ENCODE data around the gene TRIB2.

The TRIB2 gene

DNA sequence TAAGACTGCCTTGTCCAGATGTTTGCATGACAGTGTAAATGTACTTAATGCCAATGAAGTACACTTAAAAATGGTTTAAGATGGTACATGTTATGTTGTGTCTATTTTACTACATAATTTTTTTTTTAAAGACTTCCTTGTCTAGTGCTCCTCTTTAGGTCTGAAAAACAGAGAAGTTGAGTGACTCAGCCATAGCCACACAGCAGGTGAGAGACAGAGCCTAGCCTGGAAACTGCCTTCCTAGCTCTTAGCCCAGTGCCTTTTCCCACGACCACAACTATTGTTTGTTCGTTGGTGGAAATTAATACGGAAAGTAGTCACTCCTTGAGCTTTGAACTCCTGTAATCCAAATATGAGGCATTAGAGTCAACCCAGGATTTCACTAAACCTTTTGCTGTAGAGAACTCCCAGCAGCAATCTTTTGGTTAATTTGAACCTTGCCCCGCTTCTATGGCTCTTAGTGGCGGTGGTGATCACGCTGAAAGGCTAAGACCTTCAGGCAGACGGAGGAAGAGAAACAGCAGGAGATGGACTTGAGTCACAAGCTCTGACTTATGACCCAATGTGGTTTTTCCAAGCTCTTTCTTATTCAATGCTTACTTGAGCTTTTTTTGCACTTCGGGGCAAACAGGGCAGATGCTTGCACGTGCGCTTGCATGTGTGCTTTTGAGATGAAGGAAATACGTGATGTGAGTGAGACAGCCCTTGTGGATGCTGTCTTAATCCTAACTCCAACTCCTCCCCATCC, 21.2 kb downstream of the TRIB2 start:
- DNase-seq (ENCODE audit: low read depth in 2 of 2, low spot score in 1 of 2): no peak

DNA sequence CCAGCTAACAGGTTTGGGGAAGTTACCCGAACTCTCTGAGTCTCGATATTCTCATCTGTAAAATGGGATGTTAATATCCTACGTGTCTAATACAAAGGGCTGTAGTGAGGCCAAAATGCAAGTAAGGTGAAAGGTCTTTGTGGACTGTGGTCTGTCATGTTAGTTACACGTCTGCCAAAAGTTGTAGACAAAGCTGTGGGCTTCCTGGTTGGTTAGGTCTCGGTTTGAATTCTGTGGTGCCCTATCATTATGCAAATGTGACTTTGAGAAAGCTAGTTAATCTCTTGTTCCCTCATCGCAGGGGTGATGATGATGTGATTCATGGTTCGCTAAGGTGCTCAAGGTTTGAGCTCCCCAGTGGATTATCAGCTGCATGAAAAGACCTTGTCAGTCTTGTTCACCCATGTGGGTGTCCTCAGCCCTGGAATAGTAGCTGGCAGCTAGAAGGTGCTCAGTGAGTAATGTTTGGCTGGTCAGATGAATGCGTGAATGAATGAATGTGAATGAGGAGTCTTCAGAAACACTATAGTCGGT, 23.1 kb downstream of the TRIB2 start:
- DNase-seq (ENCODE audit: low read depth in 2 of 2, low spot score in 1 of 2): no peak

DNA sequence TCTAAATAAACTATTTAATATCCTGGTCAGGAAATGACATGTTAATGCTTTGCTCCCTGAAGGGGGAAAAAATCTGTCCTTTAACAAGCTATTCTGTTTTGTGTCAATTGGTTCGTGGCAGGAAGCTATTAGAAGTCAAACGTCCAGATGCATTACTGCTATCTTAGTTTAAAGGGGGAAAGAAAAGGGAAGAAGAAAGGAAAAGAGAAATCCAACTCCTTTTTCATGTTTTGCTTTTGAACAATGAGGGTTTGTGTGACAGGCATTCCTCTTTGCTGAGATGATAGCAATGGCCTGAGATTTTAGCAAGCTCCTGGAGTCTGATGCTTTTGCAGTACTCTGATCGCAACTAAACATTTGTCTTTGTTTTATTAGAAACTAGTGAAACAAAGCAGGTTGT, 24.6 kb downstream of the TRIB2 start:
- no peak for DNase-seq (ENCODE audit: low read depth in 2 of 2, low spot score in 1 of 2)

DNA sequence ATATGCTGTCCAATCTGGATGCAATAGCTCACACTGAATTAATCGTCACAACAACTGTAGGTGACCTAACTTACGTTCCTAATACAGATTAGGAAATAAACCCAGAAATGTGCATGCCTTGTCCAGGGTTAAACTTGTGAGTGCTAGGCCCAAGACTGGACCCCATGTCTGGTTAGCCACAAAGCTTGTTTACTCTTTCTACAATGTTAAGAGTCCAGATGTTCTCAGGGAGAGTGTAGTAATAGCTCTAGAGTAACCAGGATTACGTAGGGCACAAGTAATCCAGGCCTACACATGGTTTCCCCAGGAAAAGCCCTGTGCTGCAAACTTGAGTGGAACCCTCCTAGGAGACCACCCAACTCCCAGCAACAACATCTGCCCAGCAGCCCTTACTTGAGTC, 26.2 kb downstream of the TRIB2 start:
- DNase-seq (ENCODE audit: low read depth in 2 of 2, low spot score in 1 of 2): no peak

DNA sequence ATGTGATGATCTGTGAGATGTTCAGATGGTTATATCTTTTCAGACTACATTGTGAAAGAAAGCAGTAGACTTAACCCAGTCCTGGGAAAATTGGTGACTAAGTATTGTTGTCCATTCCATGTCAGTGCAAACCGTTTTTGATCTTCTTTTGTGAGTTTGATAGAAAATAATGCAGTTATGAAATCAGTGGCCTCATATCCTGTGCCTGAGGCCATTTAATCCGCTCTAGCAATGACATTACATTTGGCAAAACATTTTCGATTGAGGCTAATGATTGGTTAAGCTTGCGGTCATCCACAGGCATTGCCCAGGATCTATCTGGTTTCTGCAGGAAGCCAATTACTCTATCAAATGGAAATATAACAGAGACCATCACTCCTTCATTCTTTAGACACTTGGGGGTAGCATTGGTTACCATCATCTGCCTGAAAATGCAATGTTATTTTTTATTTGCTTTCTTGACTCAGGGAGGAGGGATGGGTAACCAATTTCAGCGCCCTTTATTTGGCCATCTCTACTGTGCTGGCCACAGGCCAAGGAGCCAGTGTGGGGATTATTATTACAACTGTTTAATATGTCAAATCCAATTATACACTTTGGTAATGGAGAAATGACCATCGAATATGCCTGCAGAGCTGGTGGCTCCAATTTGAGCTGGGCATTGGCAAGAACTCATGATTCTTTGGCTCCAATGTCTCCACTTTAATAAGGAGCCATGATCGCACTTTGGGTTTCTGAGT, 33.6 kb downstream of the TRIB2 start:
- DNase-seq (ENCODE audit: low read depth in 2 of 2, low spot score in 1 of 2): no peak

DNA sequence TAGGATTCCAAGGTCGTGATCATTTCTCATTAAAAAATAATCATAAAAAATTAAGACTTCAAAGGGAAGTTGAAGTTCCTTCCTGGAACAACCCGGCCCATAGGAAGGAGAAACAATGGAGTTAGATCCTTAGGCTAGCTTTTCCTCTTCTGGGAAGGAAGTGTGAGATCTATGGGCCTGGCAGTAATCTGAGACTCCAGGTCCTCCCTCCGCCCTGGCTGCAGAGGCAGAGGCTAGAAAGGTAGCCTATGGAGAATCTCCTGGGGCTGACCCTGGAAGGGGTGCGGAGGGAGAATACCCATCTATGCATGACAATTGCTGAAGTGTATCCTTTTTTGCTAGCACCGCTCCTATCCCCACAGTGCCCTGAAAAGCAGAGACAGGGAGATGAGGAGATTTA, 37.9 kb downstream of the TRIB2 start:
- no peak for DNase-seq (ENCODE audit: low read depth in 2 of 2, low spot score in 1 of 2)

DNA sequence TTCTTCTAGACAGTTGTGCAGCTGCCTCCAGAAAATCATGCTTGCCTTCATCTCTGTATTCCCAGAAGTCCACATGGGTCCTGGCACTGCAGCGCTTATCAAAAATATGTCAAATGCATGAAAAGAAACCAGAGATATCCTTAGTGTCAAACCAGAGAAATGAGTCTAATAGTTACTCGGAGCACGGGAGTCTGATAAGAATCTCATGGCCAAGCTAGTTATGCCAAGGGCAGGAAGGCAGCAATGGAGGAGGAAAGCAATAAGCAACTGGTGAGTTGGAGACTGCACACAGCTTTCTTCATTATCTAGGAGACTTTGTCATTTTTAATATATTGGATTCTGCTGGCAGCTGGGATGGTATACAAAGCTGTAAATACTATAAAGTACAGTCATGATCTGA, 38.6 kb downstream of the TRIB2 start:
- no peak for DNase-seq (ENCODE audit: low read depth in 2 of 2, low spot score in 1 of 2)

DNA sequence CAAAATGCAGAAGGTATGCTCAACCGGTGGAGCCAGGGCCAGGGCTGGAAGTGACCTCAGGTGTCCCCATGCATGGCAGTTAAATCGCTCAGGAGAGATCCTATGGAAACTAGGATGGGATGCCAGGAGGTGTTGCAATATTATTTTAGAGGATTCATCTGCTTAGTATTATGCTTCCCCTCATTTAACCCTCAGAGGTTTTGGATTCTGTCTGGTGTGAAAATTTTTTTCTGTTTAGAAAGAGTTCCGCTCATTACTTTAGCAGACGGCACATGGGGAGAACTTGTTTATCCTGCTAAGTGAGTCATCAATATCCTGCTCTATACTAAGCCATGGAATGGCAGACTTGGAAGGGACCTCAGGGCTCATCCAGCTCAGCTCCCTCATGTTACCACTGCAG, 42.5 kb downstream of the TRIB2 start:
- no peak for DNase-seq (ENCODE audit: low read depth in 2 of 2, low spot score in 1 of 2)

DNA sequence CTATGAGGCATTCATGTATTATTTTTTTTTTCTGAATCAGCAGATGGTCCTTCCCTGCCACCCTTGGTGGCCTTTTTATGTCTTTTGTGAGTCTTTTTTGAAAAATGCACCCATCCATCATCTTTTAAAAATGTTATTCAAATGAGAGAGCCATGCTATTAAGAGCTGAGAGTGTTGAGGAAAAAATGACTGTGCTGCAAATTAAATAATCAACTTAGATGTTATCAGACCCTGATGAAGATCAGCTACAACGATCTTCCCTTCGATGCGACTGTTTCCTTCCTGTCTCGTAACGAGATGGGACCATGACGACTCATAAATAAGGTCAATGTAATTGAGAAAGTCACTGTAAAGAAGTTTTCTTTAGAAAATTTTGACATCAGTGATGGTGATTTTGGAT, 44.4 kb downstream of the TRIB2 start:
- DNase-seq (ENCODE audit: low read depth in 2 of 2, low spot score in 1 of 2): no peak

DNA sequence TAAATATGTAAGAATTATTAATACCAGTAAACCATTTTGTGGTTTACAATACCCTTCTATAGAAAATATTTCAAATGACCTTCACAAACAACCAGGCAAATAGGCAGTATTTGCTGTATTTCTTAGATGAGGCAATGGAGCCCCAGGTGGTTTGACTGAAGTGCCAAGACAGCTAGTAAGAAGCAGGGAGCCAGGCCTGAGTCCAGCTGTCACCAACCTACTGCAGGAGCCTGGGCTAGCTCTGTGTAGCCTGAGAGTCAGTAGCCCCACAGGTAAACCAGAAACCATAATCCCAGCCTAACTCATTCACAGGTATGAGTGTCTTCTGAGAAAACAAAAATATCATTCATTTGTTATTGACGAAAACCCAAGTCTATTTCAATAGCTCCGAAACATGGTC, 45.6 kb downstream of the TRIB2 start:
- no peak for DNase-seq (ENCODE audit: low read depth in 2 of 2, low spot score in 1 of 2)

DNA sequence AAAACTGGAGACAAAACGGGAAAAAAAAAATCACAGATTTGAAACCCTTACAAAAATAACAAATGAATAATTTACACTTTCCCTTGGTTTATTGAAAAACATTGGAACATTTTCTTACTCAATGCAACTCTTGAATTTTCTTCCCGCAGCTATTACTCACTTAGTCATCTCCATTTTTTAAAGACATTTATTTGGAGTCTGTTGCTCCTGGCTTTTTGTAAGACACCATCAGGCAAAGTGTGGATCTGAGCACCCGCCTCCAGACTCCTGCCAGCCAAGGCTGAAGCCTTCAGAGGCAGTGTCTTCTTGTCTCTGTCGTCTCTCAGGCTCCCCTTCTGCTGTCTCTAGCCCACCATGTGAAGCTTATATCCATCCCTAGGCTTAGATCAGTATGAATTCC, 46.2 kb downstream of the TRIB2 start:
- DNase-seq (ENCODE audit: low read depth in 2 of 2, low spot score in 1 of 2): no peak

DNA sequence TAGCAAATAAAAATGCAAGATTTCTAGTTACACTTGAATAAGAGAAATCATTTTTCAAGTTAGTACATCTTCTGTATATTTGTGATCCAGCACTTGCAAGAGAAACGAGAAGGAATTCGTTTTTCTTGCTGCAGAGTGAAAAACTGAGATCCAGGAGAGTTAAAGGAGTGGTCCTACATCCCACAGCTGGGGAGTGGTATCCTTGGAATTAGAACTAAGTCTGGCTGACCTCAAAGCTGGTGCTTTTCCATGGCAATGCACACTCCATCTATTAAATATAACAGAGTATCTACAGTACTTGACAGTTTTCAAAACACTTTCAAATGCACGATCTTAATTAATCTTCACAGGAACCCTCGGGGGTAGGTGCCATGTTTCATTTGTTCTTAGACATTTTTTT, 46.8 kb downstream of the TRIB2 start:
- no peak for DNase-seq (ENCODE audit: low read depth in 2 of 2, low spot score in 1 of 2)

DNA sequence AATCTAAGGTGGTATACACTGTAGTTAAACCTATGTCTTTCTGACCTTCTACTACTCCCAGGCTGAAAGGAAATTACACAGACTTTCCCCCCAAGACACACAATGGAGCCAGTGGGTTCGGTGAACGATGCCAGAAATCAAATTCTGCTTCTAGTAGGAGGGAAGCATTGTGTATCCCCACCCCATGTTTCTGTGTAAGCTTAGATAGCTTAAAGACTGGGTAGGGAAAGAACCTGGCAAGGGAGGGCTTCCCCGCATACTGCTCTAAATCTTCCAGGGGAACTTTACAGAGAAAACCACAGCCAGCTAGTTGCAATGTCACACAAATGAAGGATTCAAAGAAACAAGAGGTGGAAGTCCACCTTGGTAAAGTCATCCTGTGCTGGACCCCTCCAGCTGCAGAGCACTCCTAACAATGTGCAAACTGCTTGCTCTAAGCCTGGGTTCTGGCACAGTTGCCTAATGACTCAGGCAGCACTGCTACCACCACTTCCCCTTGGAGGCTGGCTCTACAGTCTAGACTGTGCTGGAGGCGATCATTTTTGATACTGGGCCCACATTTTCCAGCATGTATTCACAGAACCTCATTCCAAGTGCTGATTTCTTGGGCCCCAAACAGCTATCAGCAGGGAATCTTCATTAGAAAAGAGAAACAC, 47.5 kb downstream of the TRIB2 start:
- DNase-seq (ENCODE audit: low read depth in 2 of 2, low spot score in 1 of 2): no peak

DNA sequence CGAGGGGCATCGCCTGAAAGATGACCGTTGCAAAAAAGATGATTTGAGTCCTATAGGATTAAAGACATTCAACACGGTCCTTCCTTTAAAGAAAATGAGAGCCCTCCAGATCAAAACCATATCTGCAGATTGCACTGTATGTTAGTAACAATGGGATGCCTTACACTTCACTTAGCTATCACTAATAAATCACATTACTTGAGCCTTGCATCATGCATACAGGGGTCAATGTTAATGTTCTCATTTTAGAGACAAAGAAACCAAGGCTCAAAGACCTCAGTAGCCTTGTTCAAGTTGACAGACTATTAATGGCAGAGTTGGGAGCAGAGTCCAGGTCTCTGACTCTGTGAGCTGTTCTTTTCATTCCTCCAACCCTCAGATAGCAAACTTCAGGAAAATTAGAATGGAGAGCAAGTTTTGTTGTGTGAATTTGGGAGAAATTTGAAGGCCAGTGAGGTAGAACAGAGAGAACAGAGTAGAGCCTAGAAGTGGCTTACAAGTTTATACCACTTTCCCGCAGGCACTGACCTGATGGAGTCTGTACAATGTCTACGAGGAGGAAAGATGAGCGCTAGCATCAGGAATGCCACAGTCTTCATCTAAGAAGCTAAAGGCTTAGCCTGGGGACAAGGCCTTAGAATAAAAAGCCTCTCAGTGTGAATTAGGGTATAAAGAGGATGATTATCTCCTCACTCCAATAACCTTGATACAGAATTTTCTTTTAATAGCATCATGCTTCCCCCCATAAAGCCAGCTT, 48.3 kb downstream of the TRIB2 start:
- no peak for DNase-seq (ENCODE audit: low read depth in 2 of 2, low spot score in 1 of 2)

DNA sequence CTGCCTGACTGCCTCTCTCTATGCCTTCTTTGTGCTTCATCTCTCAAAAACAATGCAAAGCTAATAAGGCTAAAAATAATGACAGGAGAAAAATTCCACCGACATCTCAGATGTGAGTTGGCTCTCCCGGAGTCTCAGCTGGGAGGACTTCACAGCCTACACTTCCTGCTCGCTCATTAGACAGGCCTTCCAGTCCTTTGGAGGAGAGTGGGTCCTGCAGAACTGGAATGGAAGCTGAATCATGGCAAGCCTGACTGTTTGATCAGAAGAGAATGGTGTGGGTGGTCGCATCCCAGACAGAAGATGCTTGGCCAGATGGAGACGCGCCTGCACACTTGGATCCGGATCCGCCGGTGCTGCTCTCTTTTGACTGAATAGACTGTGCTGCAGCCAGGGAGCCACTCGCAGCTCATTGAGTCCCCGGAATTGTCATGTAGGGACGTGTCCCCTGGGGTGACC, 49.7 kb downstream of the TRIB2 start:
- DNase-seq (ENCODE audit: low read depth in 2 of 2, low spot score in 1 of 2): no peak

DNA sequence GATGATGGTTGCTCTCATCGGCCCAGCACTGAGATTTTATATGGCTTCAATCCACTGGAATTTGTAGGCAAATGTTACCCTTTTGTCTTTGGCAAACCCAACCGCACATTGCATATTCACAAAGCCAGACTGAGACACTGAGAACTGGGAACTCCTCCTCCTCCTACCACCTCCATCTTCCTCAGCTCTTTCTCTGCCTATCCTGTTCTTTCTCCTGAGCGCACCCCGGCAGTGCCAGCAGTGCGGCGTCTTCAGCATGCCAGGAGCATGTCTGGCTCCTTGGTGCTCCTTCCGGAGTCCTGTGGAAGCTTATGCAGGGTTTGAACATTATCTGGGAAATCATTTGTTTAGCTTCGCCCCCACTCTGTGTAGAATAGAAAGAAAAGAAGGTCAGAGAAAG, 50.8 kb downstream of the TRIB2 start:
- no peak for DNase-seq (ENCODE audit: low read depth in 2 of 2, low spot score in 1 of 2)

DNA sequence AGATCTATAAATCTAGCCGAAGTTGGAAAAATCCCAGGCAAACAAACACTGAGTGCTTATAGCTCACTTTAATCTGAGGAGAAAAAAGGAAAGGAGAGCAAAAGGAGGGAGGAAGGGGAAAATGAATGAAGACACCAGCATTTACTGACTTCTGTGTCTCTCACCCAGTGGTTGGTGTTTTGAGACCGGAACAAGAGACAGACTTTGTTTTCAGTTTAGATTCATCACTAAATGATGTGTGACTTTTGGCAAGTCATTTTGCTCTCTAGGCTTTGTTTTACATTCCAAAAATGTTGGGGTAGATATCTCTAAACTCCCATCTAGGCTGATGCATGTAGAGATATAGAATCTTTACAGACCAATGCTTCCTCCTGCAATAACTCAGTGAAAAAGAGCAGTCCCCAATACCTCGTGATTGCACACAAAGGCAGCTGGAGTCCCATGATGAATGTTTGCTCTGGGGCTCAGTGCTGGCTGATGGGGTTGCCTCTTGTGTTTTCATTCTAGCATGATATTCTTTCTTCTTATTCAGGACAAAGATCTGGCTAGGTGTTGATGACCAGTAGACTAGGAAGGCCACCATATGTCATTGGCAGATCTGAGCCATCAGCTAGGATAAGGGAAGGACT, 51.4 kb downstream of the TRIB2 start:
- no peak for DNase-seq (ENCODE audit: low read depth in 2 of 2, low spot score in 1 of 2)

DNA sequence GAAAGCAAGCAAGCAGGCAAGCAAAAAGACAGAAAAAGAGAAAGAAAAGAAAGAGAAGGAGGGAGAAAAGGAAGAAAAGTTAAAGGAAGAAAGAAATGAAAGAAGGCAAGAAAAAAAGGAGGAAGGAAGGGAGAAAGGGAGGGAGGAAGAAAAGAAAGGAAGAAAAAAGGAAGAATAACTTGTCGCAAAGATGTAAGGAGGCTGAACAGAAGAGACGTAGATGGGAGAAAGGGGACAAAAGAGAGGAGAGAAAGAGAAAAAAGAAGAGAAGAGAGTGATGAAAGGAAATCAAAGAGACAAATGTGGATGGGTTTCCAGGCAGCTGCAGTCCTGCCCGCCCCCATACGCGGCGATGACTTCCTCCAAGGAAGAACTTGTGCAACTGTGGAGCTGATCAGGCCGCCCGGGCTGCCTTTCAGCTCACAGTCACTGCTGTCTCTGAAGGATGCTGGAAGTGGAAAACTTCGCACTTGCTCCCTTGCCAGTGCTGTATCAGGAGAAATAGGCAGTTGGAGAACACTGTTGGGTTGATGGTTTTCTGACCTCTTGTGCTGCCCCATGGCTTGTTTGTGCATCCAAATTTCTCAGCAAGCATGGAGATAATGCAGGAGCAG, 52.9 kb downstream of the TRIB2 start:
- DNase-seq (ENCODE audit: low read depth in 2 of 2, low spot score in 1 of 2): no peak

DNA sequence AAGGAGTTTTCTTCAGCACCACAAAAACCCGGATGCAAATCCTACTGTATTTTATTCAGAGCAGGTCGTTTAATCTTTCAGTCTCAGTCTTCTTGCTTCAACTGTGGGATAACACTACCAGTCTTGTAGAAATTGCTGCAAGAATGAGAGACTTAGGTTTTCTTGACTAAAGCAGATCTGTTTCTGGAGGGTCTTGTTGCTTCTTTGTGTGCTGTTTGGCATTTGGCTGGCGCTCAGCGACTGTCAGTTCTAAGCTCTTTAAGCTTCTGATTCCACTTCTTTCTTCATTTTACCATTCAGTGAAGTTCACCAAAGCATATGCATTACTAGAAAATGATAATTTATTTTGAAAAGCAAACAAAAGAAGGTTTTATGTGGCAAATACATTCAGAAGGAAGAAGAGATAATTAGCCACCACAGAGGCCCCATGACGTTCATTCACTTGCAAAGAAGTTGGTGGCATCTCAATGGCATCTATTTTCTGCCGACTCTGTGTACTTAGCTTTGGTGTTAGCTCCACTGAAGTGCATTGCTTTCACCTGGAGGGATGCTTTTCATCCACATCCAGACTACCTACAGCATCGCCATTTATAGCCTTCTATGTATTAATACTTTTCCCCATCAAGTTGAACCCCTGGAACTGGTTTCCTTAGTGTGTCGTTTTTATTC, 53.7 kb downstream of the TRIB2 start:
- no peak for DNase-seq (ENCODE audit: low read depth in 2 of 2, low spot score in 1 of 2)

DNA sequence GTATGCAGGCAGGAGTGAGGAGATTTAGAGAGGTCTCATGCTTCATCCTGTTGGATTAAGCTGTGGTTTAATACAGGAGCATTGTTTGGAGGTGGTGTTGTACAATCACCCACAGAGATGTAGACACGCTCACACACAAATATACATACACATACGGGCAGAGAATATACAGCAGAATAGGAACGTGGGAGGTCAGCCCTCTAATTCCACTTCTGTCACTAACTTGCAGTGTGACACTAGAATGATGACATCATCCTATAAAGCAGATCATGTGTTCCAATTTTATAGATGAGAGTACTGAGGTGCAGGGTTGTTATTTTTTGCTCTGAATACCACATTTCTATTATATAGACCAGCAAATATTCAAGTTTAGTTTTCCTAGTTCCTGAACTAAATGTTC, 54.4 kb downstream of the TRIB2 start:
- DNase-seq (ENCODE audit: low read depth in 2 of 2, low spot score in 1 of 2): no peak
